Hematopoietic multipotent progenitor cell treated with erythropoietin and hydrocortisone succinate and interleukin-3 and kit ligand, for 6 days (in vitro differentiated cells): ENCODE data around the gene TDRD3.

Experiments used
- DNase-seq: peaks from one replicate; pipeline ENCODE4 v3.0.0-alpha.2; 2015

Gene TDRD3

GRCh38 chr13:60396783-60397703, at the start of gene TDRD3:
TSS of gene TDRD3 (plus strand) at chr13:60397220. CDS start at chr13:60397365, 145 bp downstream.
- peak; percentile 94 for DNase-seq

GRCh38 chr13:60347690-60348089, 49.3 kb upstream of the TDRD3 start:
- no peak for DNase-seq

DNA sequence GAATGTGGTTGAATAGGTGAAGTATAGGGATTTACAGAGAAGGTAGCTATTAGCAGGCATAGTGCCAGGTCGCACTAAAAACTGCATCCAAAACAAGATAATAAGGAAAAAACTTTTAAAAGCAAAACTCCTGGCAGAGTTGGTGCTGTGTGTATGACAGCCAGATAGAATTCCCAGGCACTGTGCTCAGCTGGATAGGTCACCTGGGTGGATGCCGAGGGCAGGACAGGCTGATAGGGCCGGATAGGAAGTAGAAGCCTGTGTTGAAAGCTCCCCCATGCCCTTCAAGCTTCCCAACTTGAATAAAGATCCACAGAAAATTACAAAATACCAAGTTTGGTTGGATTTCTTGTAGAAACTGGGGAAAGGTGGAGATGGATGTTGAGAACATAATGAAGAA, 48.9 kb upstream of the TDRD3 start:
- DNase-seq, result no peak

GRCh38 chr13:60351326-60351725, 45.7 kb upstream of the TDRD3 start:
- no peak for DNase-seq

DNA sequence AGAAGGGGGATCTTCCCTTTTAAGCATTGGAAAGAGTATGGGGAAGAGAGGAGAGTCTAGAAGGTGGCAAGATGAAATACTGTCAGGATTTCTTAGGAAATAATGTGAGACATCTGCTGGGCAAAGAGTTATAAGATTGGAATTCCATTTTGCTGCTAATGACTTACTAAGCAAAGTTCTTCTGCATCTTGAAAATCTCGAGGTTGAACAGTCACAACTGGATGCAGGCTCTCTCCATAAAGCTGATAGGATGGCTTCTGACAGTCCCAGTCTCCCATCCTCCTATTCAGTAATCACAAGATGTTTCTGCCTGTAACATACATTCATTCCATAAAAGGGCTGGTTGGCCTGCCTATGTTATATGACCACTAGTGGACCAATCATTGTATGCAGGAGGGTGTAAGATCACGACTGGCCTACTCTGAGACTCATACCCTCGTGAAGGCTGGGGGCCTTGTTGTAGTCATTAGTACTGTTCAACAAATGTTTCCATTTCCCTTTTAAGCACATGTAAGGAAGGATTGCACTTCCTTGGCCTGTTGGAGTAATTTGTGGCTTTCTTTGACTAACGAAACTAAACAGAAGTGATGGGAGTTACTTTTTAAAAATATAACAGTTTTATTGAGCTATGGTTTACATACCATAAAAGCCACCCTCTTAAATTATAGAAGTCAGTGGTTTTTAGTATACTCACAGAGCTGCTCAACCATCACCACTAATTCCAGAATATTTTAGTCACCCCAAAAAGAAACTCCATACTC, 45.0 kb upstream of the TDRD3 start:
- DNase-seq, result no peak

DNA sequence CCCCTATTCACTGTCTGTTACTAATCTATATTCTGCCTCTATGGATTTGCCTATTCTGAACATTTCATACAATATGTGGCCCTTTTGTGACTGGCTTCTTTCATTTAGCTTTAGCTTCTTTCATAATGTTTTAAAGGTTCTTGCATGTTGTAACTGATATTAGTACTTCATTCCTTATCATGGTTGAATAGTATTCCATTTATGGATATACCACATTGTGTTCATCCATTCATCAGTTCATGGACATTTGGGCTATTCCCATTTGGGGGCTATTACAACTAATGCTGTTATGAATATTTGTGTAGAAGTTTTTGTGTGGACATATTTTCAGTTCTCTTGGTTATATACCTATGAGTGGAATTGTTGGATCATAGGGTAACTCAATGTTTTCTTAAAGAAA, 44.4 kb upstream of the TDRD3 start:
- DNase-seq, result no peak

DNA sequence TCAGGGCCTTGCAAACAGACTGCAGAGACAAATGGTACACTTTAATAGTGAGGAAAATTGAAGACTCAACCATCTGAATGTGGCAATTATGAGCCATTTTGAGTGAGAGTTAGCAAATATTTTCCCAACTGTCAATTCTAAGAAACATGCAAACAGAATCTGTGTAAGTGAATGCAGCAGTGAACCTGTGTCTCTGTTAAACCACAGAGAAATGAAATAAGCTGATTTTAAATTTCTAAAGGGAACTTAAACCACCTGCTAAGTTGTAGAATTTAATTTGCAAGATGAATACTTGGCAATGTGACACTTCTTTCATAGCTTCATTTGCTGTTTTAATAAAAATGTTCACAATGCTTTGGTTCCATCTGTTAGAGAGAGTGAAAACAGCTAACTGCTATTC, 42.0 kb upstream of the TDRD3 start:
- no peak for DNase-seq

GRCh38 chr13:60356970-60357369, 40.0 kb upstream of the TDRD3 start:
- no peak for DNase-seq

DNA sequence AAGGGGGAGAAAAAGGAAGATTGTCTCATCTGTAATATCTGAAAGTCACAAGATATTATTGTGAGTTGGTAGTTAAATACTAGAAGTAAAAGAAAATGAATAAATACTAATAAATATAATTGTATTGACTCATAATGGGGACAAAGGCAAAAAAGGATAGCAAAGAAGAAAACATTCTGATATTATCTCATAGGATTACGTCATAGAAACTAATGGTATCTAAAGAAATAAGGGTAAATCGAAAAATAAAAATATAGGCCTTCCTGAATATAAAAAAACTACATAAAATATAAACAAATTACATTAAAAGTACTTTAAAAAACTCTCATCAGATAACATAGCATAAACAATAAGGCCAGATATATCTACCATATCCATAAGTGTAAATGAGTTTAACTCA, 38.6 kb upstream of the TDRD3 start:
- DNase-seq, result no peak

- no peak for DNase-seq
Measured at GRCh38 chr13:60363288-60363687, 33.7 kb upstream of the TDRD3 start.

DNA sequence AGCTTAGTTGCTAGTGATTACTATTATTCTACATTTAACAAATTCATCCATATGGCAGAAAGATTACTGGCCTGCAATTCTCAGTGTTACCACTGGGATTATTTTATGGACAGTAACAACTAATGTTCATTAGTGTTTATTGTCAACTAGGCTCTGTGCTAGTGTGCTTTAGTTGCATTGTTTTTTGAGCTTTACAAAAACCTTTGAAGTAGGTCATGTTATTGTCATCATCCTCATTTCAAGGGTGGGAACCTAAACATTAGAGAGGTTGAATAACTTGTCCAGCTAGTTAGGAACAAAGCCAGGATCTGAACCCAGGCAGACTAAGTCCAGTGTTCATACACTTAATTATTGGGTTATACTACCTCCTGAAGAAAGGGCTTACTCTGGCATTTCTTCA, 27.8 kb upstream of the TDRD3 start:
- peak; percentile 37 for DNase-seq

GRCh38 chr13:60370343-60370742, 26.7 kb upstream of the TDRD3 start:
- DNase-seq, result no peak

- DNase-seq, result no peak
Measured at GRCh38 chr13:60372141-60372540, 24.9 kb upstream of the TDRD3 start.

GRCh38 chr13:60379282-60379681, 17.7 kb upstream of the TDRD3 start:
- DNase-seq, result peak; percentile 19

DNA sequence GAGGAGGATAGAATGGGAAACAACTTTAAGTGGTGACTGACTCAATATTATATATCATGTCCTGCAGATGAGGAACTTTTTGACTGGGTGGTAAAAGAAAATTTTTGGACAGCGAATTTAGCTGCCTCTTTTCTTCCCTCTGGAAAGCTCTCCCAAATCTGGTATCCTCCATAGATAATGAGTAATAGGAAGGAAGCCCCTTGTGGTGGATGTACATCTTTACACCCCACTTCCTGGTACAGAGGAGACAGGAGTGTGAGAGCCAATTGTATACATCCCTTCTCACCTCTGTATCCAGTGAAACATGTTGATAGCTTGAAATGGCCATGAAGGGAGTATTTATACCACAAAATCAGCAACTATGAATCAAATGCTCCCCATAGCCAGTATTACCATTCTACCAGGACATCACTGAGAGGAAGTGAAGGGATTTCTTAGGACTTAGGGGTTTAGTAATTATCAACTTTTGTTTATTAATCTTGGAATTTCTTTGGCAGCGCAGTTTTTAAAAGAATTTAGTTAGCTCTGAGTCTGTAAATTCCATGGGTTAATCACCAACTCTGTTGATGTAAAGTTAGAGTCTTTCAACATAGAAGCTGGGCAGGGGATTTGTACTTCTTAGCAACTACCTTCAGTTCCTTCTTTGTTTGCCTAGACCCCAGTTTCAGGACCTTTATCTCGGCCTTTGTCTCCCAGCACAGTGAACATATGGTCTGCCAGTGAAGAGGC, 17.0 kb upstream of the TDRD3 start:
- DNase-seq, result peak; percentile 9

DNA sequence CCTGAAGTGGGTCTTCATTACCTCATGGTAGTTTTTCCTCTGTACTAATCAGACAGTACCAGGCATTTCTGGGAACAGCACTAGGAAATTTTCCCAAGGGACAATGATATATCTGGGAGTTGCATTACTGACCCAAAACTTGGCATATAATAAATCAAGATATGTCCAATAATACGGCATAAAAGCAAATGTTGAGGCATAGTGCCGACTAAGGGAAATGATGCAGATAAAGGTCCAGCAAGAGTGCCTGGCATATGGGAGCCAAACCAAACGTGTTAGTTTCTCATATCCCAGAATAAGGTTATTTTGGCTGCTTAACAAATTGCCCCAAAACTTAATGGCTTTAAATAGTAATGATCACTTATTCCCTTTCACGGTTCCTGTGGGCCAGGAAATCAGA, 12.1 kb upstream of the TDRD3 start:
- no peak for DNase-seq

DNA sequence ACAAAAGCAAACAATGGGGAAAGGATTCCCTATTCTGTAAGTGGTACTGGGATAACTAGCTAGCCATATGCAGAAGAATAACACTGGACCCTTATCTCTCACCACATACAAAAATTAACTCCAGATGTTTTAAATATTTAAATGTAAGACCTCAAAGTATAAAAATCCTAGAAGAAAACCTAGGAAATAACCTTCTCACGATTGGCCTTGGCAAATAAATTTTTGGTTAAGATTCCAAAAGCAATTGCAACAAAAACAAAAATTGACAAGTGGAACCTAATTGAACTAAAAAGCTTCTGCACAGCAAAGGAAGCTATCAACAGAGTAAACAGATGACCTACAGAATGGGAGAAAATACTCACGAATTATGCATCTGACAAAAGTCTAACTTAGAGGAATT, 10.8 kb upstream of the TDRD3 start:
- DNase-seq, result no peak

DNA sequence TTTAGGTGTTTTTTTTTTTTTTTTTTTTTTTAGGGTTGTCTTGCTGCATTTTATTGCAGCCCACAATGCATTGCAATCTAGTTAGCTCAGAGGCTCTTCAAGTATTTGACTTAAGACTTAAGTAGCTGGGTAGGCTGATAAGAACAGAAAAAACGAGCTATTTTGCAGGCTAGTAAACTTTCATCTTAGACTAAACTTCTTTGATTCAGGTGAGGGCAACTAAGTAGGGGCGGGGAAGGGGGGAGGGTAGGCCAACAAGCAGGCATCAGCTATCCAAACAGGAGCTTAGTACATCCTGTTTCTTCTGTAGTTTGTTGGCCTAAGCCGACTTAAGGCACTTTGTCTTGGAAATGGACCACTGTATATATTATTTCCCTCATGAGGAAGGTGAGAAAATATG, 4.9 kb upstream of the TDRD3 start:
- no peak for DNase-seq

- DNase-seq, result peak; percentile 97
Measured at GRCh38 chr13:60395971-60396782, 843 bp upstream of the TDRD3 start.

DNA sequence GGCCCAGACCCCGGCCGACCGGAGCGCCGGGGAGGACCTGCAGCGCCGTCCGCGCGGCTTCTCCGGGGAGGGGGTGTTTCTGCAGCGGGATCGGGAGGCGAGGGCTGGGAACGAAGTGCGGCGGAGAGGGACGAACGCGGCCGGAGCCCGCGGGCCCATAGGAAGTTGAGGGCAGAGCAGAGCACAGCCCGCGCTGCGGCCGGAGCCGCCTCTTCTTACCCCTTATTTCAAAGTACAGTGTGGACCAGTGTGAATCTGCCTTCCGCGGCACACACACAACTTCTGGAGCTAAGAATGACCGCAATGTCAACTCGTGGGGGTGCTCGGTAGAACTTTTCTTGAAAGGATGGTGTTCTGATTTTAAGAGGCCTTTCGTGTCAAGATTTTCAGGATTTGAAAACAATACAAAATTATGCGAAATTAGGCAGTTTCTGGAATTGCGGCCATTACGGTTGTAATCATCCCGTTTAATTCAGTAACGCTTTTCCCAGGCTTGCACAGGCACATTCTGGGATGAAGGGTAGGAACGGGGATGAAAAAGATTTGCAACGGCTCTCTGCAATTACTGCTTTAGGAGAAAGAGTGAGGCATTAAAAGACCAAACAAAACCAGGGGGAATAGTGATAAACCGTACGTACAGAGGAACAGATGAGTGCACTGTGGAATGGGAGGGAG, 821 bp downstream of the TDRD3 start:
- peak; percentile 75 for DNase-seq

- DNase-seq, result peak; percentile 18
Measured at GRCh38 chr13:60398379-60398891, 1.4 kb downstream of the TDRD3 start.
